Measurements from ENCODE around the gene DYRK2. TPM values are rescaled to one million over a fixed set of nuclear protein-coding genes. Genes with fewer than 3 reads are reported as not detected.

The DYRK2 gene
- total and polyA plus RNA-seq, 2 experiments from 2014 or later = 7.1 to 34.1 TPM

GRCh38 chr12:67613040-67613439, 35.5 kb upstream of the DYRK2 start:
- Mint-ChIP-seq H3K4me3 (no peak overlapping the region), H3K4me1 (peaks cover 5% of the 10 kb centered on the region; the same call in 2 of the 3 replicates), H3K27ac (no peak overlapping the region), H3K27me3 (ENCODE audit: insufficient read depth, low read depth, poor library complexity) (no peaks in the 10 kb centered on the region), H3K9me3 (peaks cover 10% of the 10 kb centered on the region; the same call in 1 of the 3 replicates), H3K36me3 (ENCODE audit: low read depth) (peaks cover 6% of the 10 kb centered on the region; the same call in 1 of the 3 replicates)
- Histone ChIP-seq H3F3A (replicated peaks; ENCODE audit: low read depth) (no peaks in the 10 kb centered on the region), H2AFZ (no peak overlapping the region), H4K20me1 (replicated peaks; ENCODE audit: insufficient read depth) (no peaks in the 10 kb centered on the region), H3K9me2 (ENCODE audit: insufficient read depth) (no peaks in the 10 kb centered on the region), H3K36me3 (ENCODE audit: insufficient read depth) (no peaks in the 10 kb centered on the region), H3K27ac (ENCODE audit: low read depth) (no peak overlapping the region), H3K4me3 (no peak overlapping the region), H3K27me3 (ENCODE audit: insufficient read depth) (no peaks in the 10 kb centered on the region), H3K79me2 (replicated peaks; ENCODE audit: insufficient read depth) (no peaks in the 10 kb centered on the region), H3K4me1 (ENCODE audit: insufficient read depth) (no peaks in the 10 kb centered on the region), H3K4me2 (no peak overlapping the region)
- no peak for DNase-seq (ENCODE audit: low spot score)
- TF ChIP-seq ZNF462 (CRISPR knock-in tag; IDR thresholded peaks at IDR 0.05) (no peak), ETS1 (IDR thresholded peaks at IDR 0.05) (no peak), CTCF (conservative IDR thresholded peaks at IDR 0.05; ENCODE audit: low read depth in 2 of 2) (no peak), POLR2AphosphoS5 (IDR thresholded peaks at IDR 0.05; ENCODE audit: low read depth) (no peak), JUNB (IDR thresholded peaks at IDR 0.05; ENCODE audit: unreplicated experiment) (no peak), EZH2phosphoT487 (IDR thresholded peaks at IDR 0.05; ENCODE audit: unreplicated experiment) (no peak), NANOG (IDR thresholded peaks at IDR 0.05; ENCODE audit: borderline replicate concordance) (no peak), ZNF114 (CRISPR knock-in tag; IDR thresholded peaks at IDR 0.05) (no peak), REST (IDR thresholded peaks at IDR 0.05; ENCODE audit: unreplicated experiment) (no peak), EZH2 (IDR thresholded peaks at IDR 0.05; ENCODE audit: low read depth, unreplicated experiment) (no peak), ZNF331 (CRISPR knock-in tag; IDR thresholded peaks at IDR 0.05; ENCODE audit: low read depth) (no peak), STAT1 (IDR thresholded peaks at IDR 0.05; ENCODE audit: unreplicated experiment) (no peak), CREB1 (CRISPR knock-in tag; IDR thresholded peaks at IDR 0.05; ENCODE audit: low read depth) (no peak)
- ATAC-seq = no peak

Data from GM23338 (cell line).